HG03558 (cell line): ENCODE data around the gene ACTN2.

ENCODE experiments used
- ATAC-seq: cut with Tn5 transposase; IDR thresholded peaks from one replicate; pipeline ENCODE4 v1.9.1; 2021; ENCODE audit warnings: moderate number of reproducible peaks; ENCODE audit not compliant: unreplicated experiment; ENCODE audit errors: extremely low read depth

Gene ACTN2

GRCh38 chr1:236810018-236810417 is 123.7 kb downstream of the ACTN2 start:
- ATAC-seq, result no peak

GRCh38 chr1:236812334-236813030 is 126.2 kb downstream of the ACTN2 start:
- ATAC-seq, result no peak
